ENCODE data around the gene TEX29. TPM values are rescaled to one million over a fixed set of nuclear protein-coding genes. Genes with fewer than 3 reads are reported as not detected.
A peak's percentile ranks its signal among the peaks of the same experiment; 100 is the strongest.

TEX29 gene
- total and polyA plus RNA-seq, 2 donors: 0.80 to 10.1 TPM

GRCh38 chr13:111367340-111367739 lies 46.9 kb downstream of the TEX29 start:
- no peaks in the 10 kb centered on the region for H3K27me3 ChIP-seq (ENCODE audit: control insufficient read depth in 2 of 2, insufficient read depth in 1 of 2, low read length in 1 of 2)
- peaks cover 0 to 3% of the 10 kb centered on the region in 2 donors for H3K9me3 ChIP-seq (ENCODE audit: control insufficient read depth in 2 of 2, insufficient read depth in 1 of 2, low read length in 1 of 2)
- 93% methylated on average over 2 of the region's 2 CpGs for WGBS
- no peak overlapping the region for H3K4me3 ChIP-seq (ENCODE audit: low read length in 2 of 2)
- no peaks in the 10 kb centered on the region for H3K4me1 ChIP-seq (ENCODE audit: control insufficient read depth in 2 of 2, insufficient read depth in 2 of 2, low read length in 2 of 2)
- no peak for DNase-seq (ENCODE audit: low read depth in 6 of 9, low spot score in 9 of 9)
- H3K36me3 ChIP-seq (ENCODE audit: control insufficient read depth in 2 of 2, insufficient read depth in 2 of 2, low read length in 1 of 2): no peaks in the 10 kb centered on the region
- no peak overlapping the region for H3K27ac ChIP-seq (ENCODE audit: low read depth in 1 of 2, low read length in 1 of 2)

- Histone ChIP-seq H3K27me3 (ENCODE audit: control insufficient read depth in 2 of 2, insufficient read depth in 1 of 2, low read length in 1 of 2) (no peaks in the 10 kb centered on the region), H3K4me1 (ENCODE audit: control insufficient read depth in 2 of 2, insufficient read depth in 2 of 2, low read length in 2 of 2) (no peaks in the 10 kb centered on the region), H3K36me3 (ENCODE audit: control insufficient read depth in 2 of 2, insufficient read depth in 2 of 2, low read length in 1 of 2) (no peaks in the 10 kb centered on the region), H3K9me3 (ENCODE audit: control insufficient read depth in 2 of 2, insufficient read depth in 1 of 2, low read length in 1 of 2) (peaks cover 3% of the 10 kb centered on the region in 2 donors), H3K4me3 (ENCODE audit: low read length in 2 of 2) (no peak overlapping the region), H3K27ac (ENCODE audit: low read depth in 1 of 2, low read length in 1 of 2) (no peak overlapping the region)
- no peak for DNase-seq (ENCODE audit: low read depth in 6 of 9, low spot score in 9 of 9)
- WGBS: 88% methylated on average over 4 of the region's 4 CpGs
Measured at GRCh38 chr13:111368091-111368490, 47.6 kb downstream of the TEX29 start.

DNA sequence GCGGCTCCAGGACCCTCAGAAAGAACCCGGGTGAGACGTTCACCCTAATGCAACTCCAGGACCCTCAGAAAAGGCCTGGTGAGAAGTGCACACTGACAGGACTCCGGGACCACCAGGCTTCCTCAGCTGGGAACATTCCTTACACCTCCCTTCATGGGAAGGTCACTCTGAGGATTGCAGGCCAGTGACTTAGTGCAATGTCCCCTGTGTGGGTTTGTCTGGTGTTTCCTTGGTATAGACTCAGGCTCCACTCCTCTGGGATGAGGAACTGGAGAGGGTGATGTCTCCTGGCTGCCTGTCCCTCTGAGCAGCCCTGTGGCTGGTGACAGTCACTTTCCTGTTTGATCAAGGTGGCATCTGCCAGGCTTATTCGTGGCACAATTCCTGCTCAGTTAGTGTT lies 49.7 kb downstream of the TEX29 start:
- 86% methylated on average over 5 of the region's 5 CpGs for WGBS
- Histone ChIP-seq H3K36me3 (ENCODE audit: control insufficient read depth in 2 of 2, insufficient read depth in 2 of 2, low read length in 1 of 2) (no peaks in the 10 kb centered on the region), H3K9me3 (ENCODE audit: control insufficient read depth in 2 of 2, insufficient read depth in 1 of 2, low read length in 1 of 2) (peaks cover 3% of the 10 kb centered on the region in 2 donors), H3K27ac (ENCODE audit: low read depth in 1 of 2, low read length in 1 of 2) (no peak overlapping the region), H3K4me1 (ENCODE audit: control insufficient read depth in 2 of 2, insufficient read depth in 2 of 2, low read length in 2 of 2) (no peaks in the 10 kb centered on the region), H3K4me3 (ENCODE audit: low read length in 2 of 2) (no peak overlapping the region), H3K27me3 (ENCODE audit: control insufficient read depth in 2 of 2, insufficient read depth in 1 of 2, low read length in 1 of 2) (no peaks in the 10 kb centered on the region)
- no peak for DNase-seq (ENCODE audit: low read depth in 6 of 9, low spot score in 9 of 9)

- Histone ChIP-seq H3K27ac (ENCODE audit: low read depth in 1 of 2, low read length in 1 of 2) (no peak overlapping the region), H3K4me3 (ENCODE audit: low read length in 2 of 2) (no peak overlapping the region), H3K4me1 (ENCODE audit: control insufficient read depth in 2 of 2, insufficient read depth in 2 of 2, low read length in 2 of 2) (no peaks in the 10 kb centered on the region), H3K36me3 (ENCODE audit: control insufficient read depth in 2 of 2, insufficient read depth in 2 of 2, low read length in 1 of 2) (no peaks in the 10 kb centered on the region), H3K9me3 (ENCODE audit: control insufficient read depth in 2 of 2, insufficient read depth in 1 of 2, low read length in 1 of 2) (peaks cover 3% of the 10 kb centered on the region in 2 donors), H3K27me3 (ENCODE audit: control insufficient read depth in 2 of 2, insufficient read depth in 1 of 2, low read length in 1 of 2) (no peaks in the 10 kb centered on the region)
- no peak for DNase-seq (ENCODE audit: low read depth in 6 of 9, low spot score in 9 of 9)
- WGBS: 91% methylated on average over 29 of the region's 29 CpGs
Measured at GRCh38 chr13:111370570-111371535, 50.4 kb downstream of the TEX29 start.

DNA sequence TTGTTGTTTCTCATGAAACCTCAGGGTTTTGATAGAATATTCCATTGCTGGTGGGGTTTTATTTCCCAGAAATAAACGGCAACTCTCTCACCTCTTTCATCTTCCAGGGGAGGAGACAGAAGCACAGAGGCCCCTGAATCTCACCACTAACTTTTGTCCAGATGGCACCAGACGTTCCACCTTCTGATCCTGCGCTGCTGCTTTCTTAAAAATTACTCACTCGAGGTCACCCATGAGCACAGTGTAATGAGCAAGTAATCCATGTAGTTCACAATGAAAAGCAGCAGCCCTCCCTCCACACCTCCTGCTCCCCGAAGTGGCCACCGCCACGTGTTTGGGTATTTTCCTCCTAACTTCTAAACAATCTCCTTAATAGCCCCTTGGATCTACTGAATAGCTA lies 51.3 kb downstream of the TEX29 start:
- H3K9me3 ChIP-seq (ENCODE audit: control insufficient read depth in 2 of 2, insufficient read depth in 1 of 2, low read length in 1 of 2): peaks cover 3% of the 10 kb centered on the region in 2 donors
- WGBS: 91% methylated on average over 7 of the region's 7 CpGs
- no peaks in the 10 kb centered on the region for H3K36me3 ChIP-seq (ENCODE audit: control insufficient read depth in 2 of 2, insufficient read depth in 2 of 2, low read length in 1 of 2)
- H3K27me3 ChIP-seq (ENCODE audit: control insufficient read depth in 2 of 2, insufficient read depth in 1 of 2, low read length in 1 of 2): no peaks in the 10 kb centered on the region
- DNase-seq (ENCODE audit: low read depth in 6 of 9, low spot score in 9 of 9): no peak
- no peak overlapping the region for H3K27ac ChIP-seq (ENCODE audit: low read depth in 1 of 2, low read length in 1 of 2)
- no peak overlapping the region for H3K4me3 ChIP-seq (ENCODE audit: low read length in 2 of 2)
- no peaks in the 10 kb centered on the region for H3K4me1 ChIP-seq (ENCODE audit: control insufficient read depth in 2 of 2, insufficient read depth in 2 of 2, low read length in 2 of 2)

DNA sequence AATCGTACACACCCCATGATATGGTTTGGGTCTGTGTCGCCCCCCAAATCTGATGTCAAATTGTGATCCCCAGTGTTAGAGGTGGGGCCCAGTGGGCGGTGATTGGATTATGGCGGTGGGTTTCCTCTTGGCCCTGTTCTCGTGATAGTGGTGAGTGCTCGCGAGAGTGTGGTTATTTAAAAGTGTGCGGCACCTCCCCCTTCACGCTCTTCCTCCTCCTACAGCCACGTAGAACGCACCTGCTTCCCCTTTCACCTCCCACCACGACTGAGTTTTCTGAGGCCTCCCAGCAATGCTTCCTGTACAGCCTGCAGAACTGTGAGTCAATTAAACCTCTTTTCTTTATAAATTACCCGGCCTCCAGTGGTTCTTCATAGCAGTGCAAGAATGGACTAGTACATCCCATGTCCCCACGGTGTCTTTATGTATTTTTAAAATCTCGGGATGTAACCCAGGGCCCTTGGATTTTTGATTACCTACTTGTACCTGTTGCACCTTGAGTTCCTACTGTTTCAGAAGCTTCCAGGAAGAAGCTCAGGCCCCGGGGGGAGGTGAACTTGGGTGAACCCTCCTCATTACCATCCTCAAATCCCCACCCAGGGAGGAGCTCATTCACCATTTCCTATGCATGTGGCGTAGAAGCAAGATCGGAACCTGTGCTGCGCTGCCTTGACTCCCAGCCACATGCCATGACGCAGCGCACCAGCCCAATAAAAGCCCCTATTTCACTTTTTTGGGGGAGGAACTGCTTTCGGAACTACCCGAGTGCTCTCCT lies 52.4 kb downstream of the TEX29 start:
- Histone ChIP-seq H3K9me3 (ENCODE audit: control insufficient read depth in 2 of 2, insufficient read depth in 1 of 2, low read length in 1 of 2) (peaks cover 3% of the 10 kb centered on the region in 2 donors), H3K27me3 (ENCODE audit: control insufficient read depth in 2 of 2, insufficient read depth in 1 of 2, low read length in 1 of 2) (no peaks in the 10 kb centered on the region), H3K36me3 (ENCODE audit: control insufficient read depth in 2 of 2, insufficient read depth in 2 of 2, low read length in 1 of 2) (no peaks in the 10 kb centered on the region), H3K27ac (ENCODE audit: low read depth in 1 of 2, low read length in 1 of 2) (no peak overlapping the region), H3K4me3 (ENCODE audit: low read length in 2 of 2) (no peak overlapping the region), H3K4me1 (ENCODE audit: control insufficient read depth in 2 of 2, insufficient read depth in 2 of 2, low read length in 2 of 2) (no peaks in the 10 kb centered on the region)
- WGBS: 77% methylated on average over 23 of the region's 23 CpGs
- peak in 3 of 9 donors; percentile 15 to 49 (median 20) for DNase-seq (ENCODE audit: low read depth in 6 of 9, low spot score in 9 of 9)

DNA sequence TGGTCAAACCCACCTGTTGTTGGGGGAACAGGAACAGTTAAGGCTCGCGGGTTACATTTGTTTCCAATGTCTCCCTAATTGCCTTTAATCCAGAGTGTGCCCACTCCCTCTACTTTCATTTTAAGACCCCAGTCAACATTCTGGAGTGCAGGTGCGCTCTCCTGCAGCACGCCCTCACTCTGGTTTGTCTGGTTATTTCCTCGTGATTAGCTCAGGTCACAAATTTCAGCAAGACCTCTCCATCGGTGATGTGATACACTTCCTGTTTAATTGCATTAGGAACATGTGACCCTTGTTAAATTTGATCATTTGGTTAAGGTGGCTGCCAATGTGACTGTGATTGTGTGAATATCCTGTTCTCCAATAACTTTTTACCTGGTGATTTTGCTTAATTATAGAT lies 53.0 kb downstream of the TEX29 start:
- Histone ChIP-seq H3K4me3 (ENCODE audit: low read length in 2 of 2) (no peak overlapping the region), H3K27me3 (ENCODE audit: control insufficient read depth in 2 of 2, insufficient read depth in 1 of 2, low read length in 1 of 2) (no peaks in the 10 kb centered on the region), H3K36me3 (ENCODE audit: control insufficient read depth in 2 of 2, insufficient read depth in 2 of 2, low read length in 1 of 2) (no peaks in the 10 kb centered on the region), H3K9me3 (ENCODE audit: control insufficient read depth in 2 of 2, insufficient read depth in 1 of 2, low read length in 1 of 2) (peaks cover 3% of the 10 kb centered on the region in 2 donors), H3K27ac (ENCODE audit: low read depth in 1 of 2, low read length in 1 of 2) (no peak overlapping the region), H3K4me1 (ENCODE audit: control insufficient read depth in 2 of 2, insufficient read depth in 2 of 2, low read length in 2 of 2) (no peaks in the 10 kb centered on the region)
- DNase-seq (ENCODE audit: low read depth in 6 of 9, low spot score in 9 of 9): no peak
- whole genome bisulfite sequencing: 96% methylated on average over 6 of the region's 6 CpGs

DNA sequence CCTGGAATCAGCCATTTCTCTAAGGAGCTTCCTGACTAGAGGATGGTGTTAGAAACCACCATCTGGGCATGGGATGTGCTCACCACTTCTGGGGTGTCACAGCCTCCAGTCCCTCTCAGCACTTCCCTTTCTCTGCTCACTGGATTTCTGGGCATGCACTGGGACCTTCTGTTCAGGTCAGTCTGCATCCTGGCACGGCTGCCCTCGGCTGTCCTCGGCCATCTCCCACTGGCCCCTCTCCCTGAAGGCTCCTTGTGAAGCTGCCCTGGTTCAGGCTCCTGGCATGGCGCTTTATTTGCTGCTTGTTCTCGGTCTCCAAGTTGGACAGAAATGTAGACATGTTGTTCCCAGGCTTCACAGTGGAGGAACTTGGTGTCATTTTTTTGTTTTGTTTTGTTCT lies 60.0 kb downstream of the TEX29 start:
- 97% methylated on average over 5 of the region's 5 CpGs for WGBS
- Histone ChIP-seq H3K9me3 (ENCODE audit: control insufficient read depth in 2 of 2, insufficient read depth in 1 of 2, low read length in 1 of 2) (peaks cover 0 to 4% of the 10 kb centered on the region in 2 donors), H3K27me3 (ENCODE audit: control insufficient read depth in 2 of 2, insufficient read depth in 1 of 2, low read length in 1 of 2) (no peaks in the 10 kb centered on the region), H3K36me3 (ENCODE audit: control insufficient read depth in 2 of 2, insufficient read depth in 2 of 2, low read length in 1 of 2) (no peaks in the 10 kb centered on the region), H3K4me1 (ENCODE audit: control insufficient read depth in 2 of 2, insufficient read depth in 2 of 2, low read length in 2 of 2) (peaks cover 6 to 21% of the 10 kb centered on the region in 2 donors), H3K4me3 (ENCODE audit: low read length in 2 of 2) (no peak overlapping the region), H3K27ac (ENCODE audit: low read depth in 1 of 2, low read length in 1 of 2) (no peak overlapping the region)
- no peak for DNase-seq (ENCODE audit: low read depth in 6 of 9, low spot score in 9 of 9)

DNA sequence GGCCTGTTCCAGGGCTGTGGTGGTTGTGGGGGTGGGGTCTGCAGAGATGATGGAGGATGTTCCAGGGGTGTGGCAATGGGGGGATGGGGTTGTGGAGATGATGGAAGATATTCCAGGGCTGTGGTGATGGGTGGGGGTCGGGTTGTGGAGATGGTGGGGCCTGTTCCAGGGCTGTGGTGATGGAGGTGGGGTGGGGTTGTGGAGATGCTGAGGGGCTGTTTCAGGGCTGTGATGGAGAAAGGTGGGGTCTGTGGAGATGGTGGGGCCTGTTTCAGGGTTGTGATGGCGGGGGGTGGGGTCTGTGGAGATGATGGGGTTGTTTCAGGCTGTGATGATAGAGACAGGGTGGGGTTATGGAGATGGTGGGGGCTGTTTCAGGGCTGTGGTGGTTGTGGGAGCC lies 62.0 kb downstream of the TEX29 start:
- 42% methylated on average over 2 of the region's 2 CpGs for WGBS
- H3K9me3 ChIP-seq (ENCODE audit: control insufficient read depth in 2 of 2, insufficient read depth in 1 of 2, low read length in 1 of 2): peaks cover 0 to 4% of the 10 kb centered on the region in 2 donors
- DNase-seq (ENCODE audit: low read depth in 6 of 9, low spot score in 9 of 9): no peak

More for the DNA sequence above, 62.0 kb downstream of the TEX29 start:
- H3K36me3 ChIP-seq (ENCODE audit: control insufficient read depth in 2 of 2, insufficient read depth in 2 of 2, low read length in 1 of 2): no peaks in the 10 kb centered on the region
- no peaks in the 10 kb centered on the region for H3K27me3 ChIP-seq (ENCODE audit: control insufficient read depth in 2 of 2, insufficient read depth in 1 of 2, low read length in 1 of 2)
- H3K4me1 ChIP-seq (ENCODE audit: control insufficient read depth in 2 of 2, insufficient read depth in 2 of 2, low read length in 2 of 2): peaks cover 8 to 31% of the 10 kb centered on the region in 2 donors
- H3K4me3 ChIP-seq (ENCODE audit: low read length in 2 of 2): no peak overlapping the region
- H3K27ac ChIP-seq (ENCODE audit: low read depth in 1 of 2, low read length in 1 of 2): no peak overlapping the region
